ENCODE measurements around the gene RALGDS. TPM values are rescaled to one million over a fixed set of nuclear protein-coding genes. Genes with fewer than 3 reads are reported as not detected.
A peak's percentile ranks its signal among the peaks of the same experiment; 100 is the strongest.

Gene RALGDS
- total RNA-seq, 2 experiments from 2014 or later = 130 to 134 TPM

GRCh38 chr9:133051281-133051900 lies 69.6 kb downstream of the RALGDS start:
- Mint-ChIP-seq H3K27ac (no peak overlapping the region), H3K4me3 (no peak overlapping the region), H3K27me3 (no peaks in the 10 kb centered on the region), H3K9me3 (no peaks in the 10 kb centered on the region), H3K4me1 (peaks cover 4% of the 10 kb centered on the region), H3K36me3 (peaks cover 7% of the 10 kb centered on the region)
- no peak for ATAC-seq (ENCODE audit: low read depth)
- POLR2A ChIA-PET = no interaction called here
- DNase-seq = no peak

- Mint-ChIP-seq H3K27ac (no peak overlapping the region), H3K36me3 (peaks cover 9% of the 10 kb centered on the region), H3K4me1 (peaks cover 2% of the 10 kb centered on the region), H3K4me3 (no peak overlapping the region), H3K27me3 (no peaks in the 10 kb centered on the region), H3K9me3 (no peaks in the 10 kb centered on the region)
- ATAC-seq (ENCODE audit: low read depth) = no peak
- DNase-seq = no peak
- POLR2A ChIA-PET = no interaction called here
These were observed 70.3 kb downstream of the RALGDS start for GRCh38 chr9:133050781-133051180.

GRCh38 chr9:133050142-133050541 lies 70.9 kb downstream of the RALGDS start:
- peaks cover 2% of the 10 kb centered on the region for H3K4me1 Mint-ChIP-seq
- no peak for ATAC-seq (ENCODE audit: low read depth)
- no peak for DNase-seq
- H3K27me3 Mint-ChIP-seq = no peaks in the 10 kb centered on the region
- H3K9me3 Mint-ChIP-seq = no peaks in the 10 kb centered on the region
- no peak overlapping the region for H3K4me3 Mint-ChIP-seq
- peaks cover 11% of the 10 kb centered on the region for H3K36me3 Mint-ChIP-seq
- POLR2A ChIA-PET = no interaction called here
- no peak overlapping the region for H3K27ac Mint-ChIP-seq

- Mint-ChIP-seq H3K4me1 (peaks cover 2% of the 10 kb centered on the region), H3K4me3 (no peak overlapping the region), H3K27ac (no peak overlapping the region), H3K27me3 (no peaks in the 10 kb centered on the region), H3K36me3 (peaks cover 15% of the 10 kb centered on the region), H3K9me3 (no peaks in the 10 kb centered on the region)
- ATAC-seq (ENCODE audit: low read depth) = no peak
- POLR2A ChIA-PET = interaction anchor here (1.1 to 1.2 kb wide), 3 partner anchors 19 to 99 kb away, joined by 3 to 4 read pairs (median 3); partner anchors contain the start of gene GTF3C5
- DNase-seq = no peak
These were observed 72.0 kb downstream of the RALGDS start for GRCh38 chr9:133049043-133049442.

- ATAC-seq (ENCODE audit: low read depth) = peak; percentile 82
- POLR2A ChIA-PET = interaction anchor here (1.1 to 1.2 kb wide), 3 partner anchors 18 to 99 kb away, joined by 3 to 4 read pairs (median 3); partner anchors contain the start of gene GTF3C5
These were observed 72.4 kb downstream of the RALGDS start for GRCh38 chr9:133048595-133048994.

More at GRCh38 chr9:133048595-133048994, 72.4 kb downstream of the RALGDS start:
- Mint-ChIP-seq H3K27ac (no peak overlapping the region), H3K36me3 (peaks cover 16% of the 10 kb centered on the region), H3K9me3 (no peaks in the 10 kb centered on the region), H3K27me3 (no peaks in the 10 kb centered on the region), H3K4me1 (peaks cover 2% of the 10 kb centered on the region), H3K4me3 (no peak overlapping the region)
- no peak for DNase-seq

Small RNAs within 50 kb of the gene (microRNA-seq; reads per million reads assigned to microRNA genes)
- 2.8 reads per million for gene MIR6877

Other genes with a start within 250 kb of the RALGDS start
- gene AK8, start 243.0 kb downstream of the RALGDS start, total RNA-seq = under 1 TPM in 1 of 2 experiments, not detected in 1; 0.30 TPM
- 1 to 10 TPM; 4.1 to 6.3 TPM for gene SPACA9, start 242.3 kb downstream of the RALGDS start, total RNA-seq
- 10 to 100 TPM; 38.5 to 43.0 TPM for gene TSC1, start 176.6 kb downstream of the RALGDS start, total RNA-seq
- gene GFI1B, start 142.5 kb downstream of the RALGDS start, total RNA-seq = not detected
- gene GTF3C5, start 90.2 kb downstream of the RALGDS start, total RNA-seq = 10 to 100 TPM; 86.4 to 97.5 TPM
- gene CEL, start 59.3 kb downstream of the RALGDS start, total RNA-seq = 1 to 10 TPM; 1.4 to 2.3 TPM
- gene GBGT1, start 42.7 kb upstream of the RALGDS start, total RNA-seq = 1 to 10 TPM; 4.0 to 4.5 TPM
- not detected for gene OBP2B, start 88.0 kb upstream of the RALGDS start, total RNA-seq
- not detected for gene ABO, start 154.0 kb upstream of the RALGDS start, total RNA-seq
- 10 to 100 TPM; 20.5 to 21.0 TPM for gene SURF6, start 214.9 kb upstream of the RALGDS start, total RNA-seq
- 10 to 100 TPM; 27.8 to 35.5 TPM for gene MED22, start 226.9 kb upstream of the RALGDS start, total RNA-seq
- 1,000 to 10,000 TPM; 1,843 to 1,855 TPM for gene RPL7A, start 227.0 kb upstream of the RALGDS start, total RNA-seq
- gene SURF1, start 235.2 kb upstream of the RALGDS start, total RNA-seq = 10 to 100 TPM; 40.6 to 41.9 TPM
- 10 to 100 TPM; 16.2 to 17.0 TPM for gene SURF2, start 235.3 kb upstream of the RALGDS start, total RNA-seq

Measured in activated naive CD8-positive, alpha-beta T cell treated with anti-CD3 and anti-CD28 coated beads, Interleukin-2, amount 10 ng/mL, durations not matched to agents 7 days and 5 days (primary cell).